Muscle layer of colon (tissue), 2 donors: ENCODE data around the gene VPS4B.
"Not testable (repeated sequence)": the region's sequence is repeated elsewhere in the genome, so short reads cannot be mapped to it uniquely, and the experiment has no call there.

Source experiments
- H3K27ac ChIP-seq: one replicate; pipeline ENCODE4 v1.7.0; 2013; ENCODE audit warnings: low read depth, mild to moderate bottlenecking, low read length, moderate library complexity
- H3K27me3 ChIP-seq, 2 donors: one replicate each; pipeline ENCODE4 v1.7.0; 2013; ENCODE audit warnings: low read length in 2 of 2, mild to moderate bottlenecking in 2 of 2; ENCODE audit not compliant: insufficient read depth in 2 of 2, control insufficient read depth in 1 of 2
- H3K36me3 ChIP-seq: one replicate; pipeline ENCODE4 v1.7.0; 2013; ENCODE audit warnings: mild to moderate bottlenecking, low read length; ENCODE audit not compliant: insufficient read depth
- H3K4me1 ChIP-seq: one replicate; pipeline ENCODE4 v1.7.0; 2013; ENCODE audit warnings: mild to moderate bottlenecking, low read length; ENCODE audit not compliant: insufficient read depth
- H3K4me3 ChIP-seq, 2 donors: one replicate each; pipeline ENCODE4 v1.7.0; 2013; ENCODE audit warnings: low read length in 2 of 2, low read depth in 1 of 2, mild to moderate bottlenecking in 1 of 2, moderate library complexity in 1 of 2
- H3K9ac ChIP-seq: one replicate; pipeline ENCODE4 v1.7.0; 2013; ENCODE audit warnings: low read length
- H3K9me3 ChIP-seq: one replicate; pipeline ENCODE4 v1.7.0; 2013; ENCODE audit warnings: mild to moderate bottlenecking, low read length
- donor health status: abdominal sarcoma.
- donor health status: Adenocarcinoma of cecum.

Gene VPS4B

DNA sequence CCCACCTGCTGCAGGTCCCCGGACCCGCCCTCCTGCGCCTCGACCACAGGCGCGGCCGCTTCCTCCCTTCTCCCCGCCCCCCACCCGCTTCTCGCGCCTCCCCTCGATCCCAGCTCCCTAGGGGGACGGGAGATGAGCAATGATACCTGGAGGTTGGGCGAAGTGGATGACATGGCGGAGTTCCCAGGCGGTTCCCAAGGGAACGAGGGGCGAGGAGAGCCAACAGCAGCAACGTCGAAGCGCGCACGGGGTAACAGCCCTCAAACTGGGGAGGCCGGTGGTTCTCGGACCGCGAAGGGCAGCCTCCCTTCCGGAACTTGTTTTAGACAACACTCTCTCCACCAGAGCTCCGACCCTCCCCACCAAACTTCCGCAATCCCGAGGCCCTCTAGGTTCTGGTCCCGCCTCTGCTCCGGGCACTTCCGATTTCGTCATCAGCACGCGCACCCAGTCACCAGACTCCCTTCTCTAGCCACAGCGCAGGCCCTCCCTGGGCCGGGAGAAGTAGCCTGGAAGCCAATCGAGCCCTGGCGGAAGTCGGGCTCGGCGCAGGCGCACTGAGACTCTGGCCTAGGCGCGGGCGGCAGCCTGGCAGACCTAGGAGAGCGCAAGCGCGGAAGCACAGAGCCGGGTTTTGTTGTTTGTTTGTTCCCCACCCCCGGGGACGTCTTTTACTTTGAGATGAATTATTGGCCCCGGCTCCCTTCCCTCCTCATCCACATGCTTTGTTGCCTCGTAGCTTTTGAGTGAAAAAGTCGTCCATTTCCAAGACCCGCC lies at the start of gene VPS4B:
VPS4B (minus strand) TSS at position 390 of the 777 bp plus-strand sequence; CDS start at position 173, 217 bp downstream.
- Histone ChIP-seq H3K36me3 (peaks cover 11% of the 10 kb centered on the region), H3K4me3 (peak within 1 kb of the TSS; percentile 92 to 95), H3K27ac (peak within 1 kb of the TSS; percentile 96), H3K9ac (peak within 1 kb of the TSS; percentile 82), H3K27me3 (no peaks in the 10 kb centered on the region), H3K9me3 (no peaks in the 10 kb centered on the region), H3K4me1 (peaks cover 7% of the 10 kb centered on the region)

DNA sequence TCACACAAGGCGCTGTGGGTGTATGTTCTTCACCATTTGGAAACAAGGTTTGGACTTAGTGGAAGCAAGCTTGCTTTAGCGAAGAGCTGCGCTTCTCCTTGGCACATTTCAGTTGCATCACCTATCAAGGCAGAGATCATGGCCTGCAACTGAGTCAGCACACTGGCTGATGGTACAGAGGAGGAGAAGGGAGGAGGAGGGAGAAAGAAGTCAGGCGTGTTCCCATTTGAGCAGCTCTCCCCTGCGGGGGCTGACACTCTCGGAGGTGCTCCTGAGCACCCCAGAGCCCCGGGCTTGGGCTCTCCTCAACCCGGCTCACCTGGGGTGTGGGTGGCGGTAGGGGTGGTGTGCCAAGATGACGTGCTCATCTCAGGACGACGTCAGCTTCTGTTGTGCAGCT lies 48.5 kb upstream of the VPS4B start:
- H3K9ac ChIP-seq: no peak overlapping the region
- H3K4me1 ChIP-seq: no peaks in the 10 kb centered on the region

DNA sequence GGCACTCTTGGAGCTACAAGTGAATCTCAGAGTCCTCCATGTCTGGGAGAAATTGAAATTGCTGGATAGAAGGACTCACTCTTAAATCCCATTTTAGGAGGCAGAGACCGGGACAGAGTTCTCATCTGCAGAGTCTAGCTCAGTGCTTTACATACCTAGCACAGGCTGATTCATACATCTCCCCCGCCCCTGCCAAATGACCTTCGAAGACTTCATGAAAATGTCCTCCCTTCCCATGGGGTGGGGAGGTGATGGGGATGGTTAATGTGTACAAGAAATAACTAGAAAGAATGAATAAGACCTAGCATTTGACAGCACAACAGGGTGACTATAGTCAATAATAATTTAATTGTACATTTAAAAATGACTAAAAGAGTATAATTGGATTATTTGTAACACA lies 46.3 kb upstream of the VPS4B start:
- H3K36me3 ChIP-seq: no peaks in the 10 kb centered on the region
- no peak overlapping the region for H3K9ac ChIP-seq
- H3K27me3 ChIP-seq: no peaks in the 10 kb centered on the region
- H3K27ac ChIP-seq: no peak overlapping the region
- H3K9me3 ChIP-seq: no peaks in the 10 kb centered on the region
- H3K4me3 ChIP-seq: no peak overlapping the region
- H3K4me1 ChIP-seq: no peaks in the 10 kb centered on the region

More for the DNA sequence above, 48.5 kb upstream of the VPS4B start:
- no peak overlapping the region for H3K4me3 ChIP-seq
- no peaks in the 10 kb centered on the region for H3K27me3 ChIP-seq
- no peak overlapping the region for H3K27ac ChIP-seq
- no peaks in the 10 kb centered on the region for H3K36me3 ChIP-seq
- H3K9me3 ChIP-seq: no peaks in the 10 kb centered on the region

GRCh38 chr18:63467699-63468098 lies 45.4 kb upstream of the VPS4B start:
- H3K9ac ChIP-seq: no peak overlapping the region
- no peaks in the 10 kb centered on the region for H3K36me3 ChIP-seq
- H3K27ac ChIP-seq: no peak overlapping the region
- no peaks in the 10 kb centered on the region for H3K4me1 ChIP-seq
- no peak overlapping the region for H3K4me3 ChIP-seq
- H3K9me3 ChIP-seq: no peaks in the 10 kb centered on the region
- no peaks in the 10 kb centered on the region for H3K27me3 ChIP-seq

DNA sequence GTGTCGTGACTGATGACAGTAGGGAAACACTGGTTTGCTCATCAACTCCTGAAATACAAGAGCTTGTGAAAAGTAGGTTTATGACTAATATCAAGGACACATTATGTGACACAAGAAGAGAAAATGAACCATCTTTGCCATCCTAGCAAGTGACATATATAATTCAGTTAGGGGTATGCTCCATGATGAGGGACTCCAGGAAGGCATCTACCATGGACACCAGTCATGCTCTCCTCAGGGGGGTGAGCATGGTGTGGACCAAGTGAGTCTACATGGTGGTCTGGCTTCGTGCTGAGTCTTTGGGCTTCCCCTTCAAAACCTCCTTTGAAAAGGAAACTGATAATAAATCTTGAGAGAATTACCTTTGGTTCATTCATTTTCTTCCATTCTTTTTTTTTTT lies 42.8 kb upstream of the VPS4B start:
- Histone ChIP-seq H3K27me3 (no peaks in the 10 kb centered on the region), H3K27ac (no peak overlapping the region), H3K9me3 (no peaks in the 10 kb centered on the region), H3K4me1 (no peaks in the 10 kb centered on the region), H3K36me3 (no peaks in the 10 kb centered on the region), H3K9ac (no peak overlapping the region), H3K4me3 (no peak overlapping the region)

DNA sequence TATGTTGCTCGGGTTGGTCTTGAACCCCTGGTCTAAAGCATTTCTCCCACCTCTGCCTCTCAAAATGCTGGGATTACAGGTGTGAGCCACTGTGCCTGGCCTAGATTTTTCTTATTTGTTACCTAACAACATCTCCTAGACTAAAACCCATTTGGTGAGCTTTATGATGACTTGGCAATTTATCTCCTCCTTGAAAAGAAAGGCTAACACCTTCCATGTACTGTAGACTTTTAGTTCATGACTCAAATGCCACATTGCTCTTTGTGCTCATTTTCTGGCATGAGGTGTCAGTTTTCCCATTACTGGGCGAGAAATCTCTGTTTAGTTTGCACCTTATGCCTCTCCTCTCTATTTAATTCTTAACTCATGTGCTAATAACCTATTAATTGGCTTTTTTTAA lies 42.2 kb upstream of the VPS4B start:
- Histone ChIP-seq H3K9me3 (no peaks in the 10 kb centered on the region), H3K9ac (no peak overlapping the region), H3K4me3 (no peak overlapping the region), H3K27me3 (no peaks in the 10 kb centered on the region), H3K4me1 (no peaks in the 10 kb centered on the region), H3K36me3 (no peaks in the 10 kb centered on the region), H3K27ac (no peak overlapping the region)

DNA sequence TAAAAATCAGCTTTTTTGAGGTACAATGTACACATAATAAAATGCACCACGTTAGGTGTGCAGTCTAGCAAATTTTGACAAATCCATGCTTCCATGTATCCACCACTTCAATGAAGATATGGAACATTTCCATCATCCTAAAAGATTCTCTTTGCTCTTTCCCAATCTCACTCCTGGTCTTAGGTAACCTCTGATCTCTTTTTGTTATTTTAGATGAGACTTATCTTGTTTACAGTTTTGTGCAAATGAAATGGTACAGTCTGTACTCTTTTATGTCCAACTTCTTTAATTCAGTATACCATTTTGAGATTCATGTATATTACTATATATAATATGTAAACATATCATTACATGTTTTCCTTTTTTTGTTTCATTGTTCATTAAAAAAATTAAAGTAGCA lies 38.1 kb upstream of the VPS4B start:
- Histone ChIP-seq H3K9ac (no peak overlapping the region), H3K27me3 (no peaks in the 10 kb centered on the region), H3K4me3 (no peak overlapping the region), H3K36me3 (no peaks in the 10 kb centered on the region), H3K9me3 (no peaks in the 10 kb centered on the region), H3K4me1 (no peaks in the 10 kb centered on the region), H3K27ac (no peak overlapping the region)

DNA sequence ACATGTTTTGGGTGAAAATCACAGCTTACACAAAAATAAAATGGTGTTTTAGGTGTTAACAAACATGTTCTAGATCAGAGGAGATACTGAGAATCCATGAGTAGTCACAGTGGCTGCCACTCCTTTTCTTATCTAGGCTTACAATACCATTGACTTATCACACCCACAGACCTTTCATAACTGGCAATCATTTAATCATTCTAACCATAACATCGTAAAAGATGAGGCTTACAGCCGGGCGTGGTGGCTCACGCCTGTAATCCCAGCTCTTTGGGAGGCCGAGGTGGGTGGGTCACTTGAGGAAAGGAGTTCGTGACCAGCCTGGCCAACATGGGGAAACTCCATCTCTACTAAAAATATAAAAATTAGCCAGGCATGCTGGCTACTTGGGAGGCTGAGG lies 35.7 kb upstream of the VPS4B start:
- Histone ChIP-seq H3K4me1 (peaks cover 3% of the 10 kb centered on the region), H3K36me3 (no peaks in the 10 kb centered on the region), H3K4me3 (no peak overlapping the region), H3K9ac (no peak overlapping the region), H3K9me3 (no peaks in the 10 kb centered on the region), H3K27ac (no peak overlapping the region), H3K27me3 (no peaks in the 10 kb centered on the region)

DNA sequence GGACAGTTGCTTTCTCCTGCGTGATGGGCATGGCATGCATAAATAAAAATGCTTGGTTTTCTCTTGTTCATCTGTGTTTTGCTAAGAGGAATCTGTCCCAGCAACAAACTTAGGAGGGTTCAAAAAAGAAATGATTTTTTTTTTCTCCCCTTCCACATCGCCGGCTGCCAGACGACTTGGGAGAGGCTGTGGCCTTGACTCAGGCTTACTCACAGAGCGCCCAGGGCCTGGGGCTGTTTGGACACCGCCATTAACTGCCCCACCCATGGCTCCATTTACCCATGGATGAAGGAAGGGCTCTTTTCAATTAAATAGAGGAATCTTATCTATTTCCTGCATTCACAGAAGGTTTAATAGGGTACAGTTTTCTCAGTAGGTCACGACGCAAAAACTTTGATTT lies 32.2 kb upstream of the VPS4B start:
- Histone ChIP-seq H3K27ac (no peak overlapping the region), H3K4me3 (no peak overlapping the region), H3K36me3 (no peaks in the 10 kb centered on the region), H3K4me1 (peaks cover 18% of the 10 kb centered on the region), H3K9me3 (no peaks in the 10 kb centered on the region), H3K9ac (no peak overlapping the region), H3K27me3 (no peaks in the 10 kb centered on the region)

DNA sequence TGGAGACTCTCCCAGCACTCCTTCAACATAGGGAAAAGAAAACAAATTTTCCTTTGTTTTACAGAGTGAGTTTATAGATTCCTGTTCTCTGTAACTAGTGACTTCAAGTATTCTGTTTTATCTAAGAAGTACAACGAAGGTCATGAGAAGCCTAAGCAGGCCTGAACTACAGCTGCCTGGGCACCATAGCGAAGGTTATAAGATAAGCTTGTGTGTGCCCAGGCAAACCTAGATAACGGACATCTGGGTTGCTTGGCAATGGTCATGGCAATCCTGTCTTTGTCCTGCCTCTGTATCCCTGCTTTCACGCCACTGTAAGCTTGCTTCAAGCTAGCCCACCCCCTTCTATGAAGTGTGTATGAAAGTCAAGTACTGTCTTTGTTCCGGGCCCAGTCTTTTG lies 30.5 kb upstream of the VPS4B start:
- H3K27me3 ChIP-seq, H3K9ac ChIP-seq, H3K4me3 ChIP-seq, H3K9me3 ChIP-seq, H3K36me3 ChIP-seq: not testable (repeated sequence)
- peak overlapping the region; percentile 44 for H3K27ac ChIP-seq
- peaks cover 18% of the 10 kb centered on the region for H3K4me1 ChIP-seq

GRCh38 chr18:63451799-63452660 lies 29.8 kb upstream of the VPS4B start:
- Histone ChIP-seq H3K36me3 (no peaks in the 10 kb centered on the region), H3K9ac (no peak overlapping the region), H3K4me1 (peaks cover 23% of the 10 kb centered on the region), H3K27me3 (no peaks in the 10 kb centered on the region), H3K4me3 (no peak overlapping the region), H3K9me3 (no peaks in the 10 kb centered on the region), H3K27ac (peak overlapping the region; percentile 44)
